Measurements from ENCODE around the gene HLA-B. TPM values are rescaled to one million over a fixed set of nuclear protein-coding genes. Genes with fewer than 3 reads are reported as not detected.
"Not testable (repeated sequence)": the region's sequence is repeated elsewhere in the genome, so short reads cannot be mapped to it uniquely, and the experiment has no call there.

HLA-B gene
- total and polyA plus RNA-seq, 3 experiments from 2014 or later = 3,705 to 8,337 (median 3,812) TPM

- no peak overlapping the region for H3K4me3 ChIP-seq (ENCODE audit: low read length)
- peak overlapping the region in 2 of 8 donors; percentile 29 to 76 for H3K27ac Mint-ChIP-seq
- ChIA-PET CTCF (interaction anchor here (1.5 to 2.5 kb wide), 2 partner anchors 46 to 48 kb away, joined by 8 read pairs; no protein-coding TSS in a partner anchor), POLR2A (no interaction called here)
- H3K27me3 Mint-ChIP-seq = no peaks in the 10 kb centered on the region
- no peaks in the 10 kb centered on the region for H3K27me3 ChIP-seq (ENCODE audit: insufficient read depth, low read length, poor library complexity, severe bottlenecking)
- peak overlapping the region in 1 of 7 donors; percentile 24 for H3K4me3 Mint-ChIP-seq
- H3K9me3 ChIP-seq (ENCODE audit: low read length) = no peaks in the 10 kb centered on the region
- H3K27ac ChIP-seq (ENCODE audit: low read depth, low read length) = no peak overlapping the region
- H3K4me1 ChIP-seq (ENCODE audit: insufficient read depth, low read length) = peaks cover 18% of the 10 kb centered on the region
- H3K9me3 Mint-ChIP-seq = no peaks in the 10 kb centered on the region
- peaks cover 24 to 40% (median 25%) of the 10 kb centered on the region in 3 donors for H3K4me1 Mint-ChIP-seq
- DNase-seq = no peak
- H3K36me3 ChIP-seq (ENCODE audit: insufficient read depth, low read length) = no peaks in the 10 kb centered on the region
- H3K36me3 Mint-ChIP-seq = peaks cover 4 to 24% (median 6%) of the 10 kb centered on the region in 3 donors
Measured at GRCh38 chr6:31394381-31394780, 37.4 kb upstream of the HLA-B start.

- Mint-ChIP-seq H3K27ac (peak overlapping the region in 4 of 8 donors; percentile 22 to 67 (median 45)), H3K9me3 (no peaks in the 10 kb centered on the region), H3K4me3 (no peak overlapping the region), H3K4me1 (peaks cover 20 to 37% (median 21%) of the 10 kb centered on the region in 3 donors), H3K36me3 (peaks cover 4 to 24% (median 6%) of the 10 kb centered on the region in 3 donors), H3K27me3 (no peaks in the 10 kb centered on the region)
- POLR2A ChIA-PET = no interaction called here
- no peak overlapping the region for H3K4me3 ChIP-seq (ENCODE audit: low read length)
- H3K27me3 ChIP-seq (ENCODE audit: insufficient read depth, low read length, poor library complexity, severe bottlenecking) = no peaks in the 10 kb centered on the region
- H3K9me3 ChIP-seq (ENCODE audit: low read length) = no peaks in the 10 kb centered on the region
- CTCF ChIA-PET = interaction anchor here (2.5 kb wide), 1 partner anchor 47 kb away, joined by 8 read pairs; no protein-coding TSS in a partner anchor
- H3K27ac ChIP-seq (ENCODE audit: low read depth, low read length) = no peak overlapping the region
- H3K4me1 ChIP-seq (ENCODE audit: insufficient read depth, low read length) = peaks cover 15% of the 10 kb centered on the region
- no peaks in the 10 kb centered on the region for H3K36me3 ChIP-seq (ENCODE audit: insufficient read depth, low read length)
- no peak for DNase-seq
Measured at GRCh38 chr6:31393932-31394331, 37.0 kb upstream of the HLA-B start.

- H3K9me3 Mint-ChIP-seq; H3K27me3 ChIP-seq (ENCODE audit: insufficient read depth, low read length, poor library complexity, severe bottlenecking); H3K27ac ChIP-seq (ENCODE audit: low read depth, low read length); DNase-seq; CTCF ChIA-PET; POLR2A ChIA-PET; H3K36me3 ChIP-seq (ENCODE audit: insufficient read depth, low read length); H3K4me1 Mint-ChIP-seq; H3K4me3 Mint-ChIP-seq; H3K9me3 ChIP-seq (ENCODE audit: low read length); H3K4me1 ChIP-seq (ENCODE audit: insufficient read depth, low read length); H3K4me3 ChIP-seq (ENCODE audit: low read length); H3K27me3 Mint-ChIP-seq; H3K27ac Mint-ChIP-seq: not testable (repeated sequence)
- peaks cover 4 to 14% (median 6%) of the 10 kb centered on the region in 3 donors for H3K36me3 Mint-ChIP-seq
Measured at GRCh38 chr6:31389802-31390132, 32.8 kb upstream of the HLA-B start.

GRCh38 chr6:31388916-31389801 lies 32.2 kb upstream of the HLA-B start:
- H3K36me3 ChIP-seq (ENCODE audit: insufficient read depth, low read length); CTCF ChIA-PET; H3K27ac ChIP-seq (ENCODE audit: low read depth, low read length); H3K27ac Mint-ChIP-seq; H3K4me3 Mint-ChIP-seq; H3K4me3 ChIP-seq (ENCODE audit: low read length); H3K9me3 Mint-ChIP-seq; H3K27me3 Mint-ChIP-seq; H3K9me3 ChIP-seq (ENCODE audit: low read length); POLR2A ChIA-PET; DNase-seq; H3K4me1 ChIP-seq (ENCODE audit: insufficient read depth, low read length); H3K4me1 Mint-ChIP-seq; H3K36me3 Mint-ChIP-seq; H3K27me3 ChIP-seq (ENCODE audit: insufficient read depth, low read length, poor library complexity, severe bottlenecking): not testable (repeated sequence)

- POLR2A ChIA-PET = no interaction called here
- H3K27ac Mint-ChIP-seq = no peak overlapping the region
- H3K4me1 Mint-ChIP-seq = no peaks in the 10 kb centered on the region
- H3K4me3 ChIP-seq (ENCODE audit: low read length) = no peak overlapping the region
- CTCF ChIA-PET = no interaction called here
- no peak overlapping the region for H3K4me3 Mint-ChIP-seq
- H3K36me3 Mint-ChIP-seq = no peaks in the 10 kb centered on the region
- H3K27me3 ChIP-seq (ENCODE audit: insufficient read depth, low read length, poor library complexity, severe bottlenecking) = no peaks in the 10 kb centered on the region
- no peaks in the 10 kb centered on the region for H3K9me3 Mint-ChIP-seq
- no peaks in the 10 kb centered on the region for H3K4me1 ChIP-seq (ENCODE audit: insufficient read depth, low read length)
- peaks cover 0 to 5% of the 10 kb centered on the region in 2 donors for H3K27me3 Mint-ChIP-seq
- no peaks in the 10 kb centered on the region for H3K9me3 ChIP-seq (ENCODE audit: low read length)
- no peaks in the 10 kb centered on the region for H3K36me3 ChIP-seq (ENCODE audit: insufficient read depth, low read length)
- H3K27ac ChIP-seq (ENCODE audit: low read depth, low read length) = no peak overlapping the region
- no peak for DNase-seq
Measured at GRCh38 chr6:31386977-31387376, 30.0 kb upstream of the HLA-B start.

GRCh38 chr6:31386099-31386498 lies 29.1 kb upstream of the HLA-B start:
- Mint-ChIP-seq H3K27me3 (peaks cover under 1 to 8% of the 10 kb centered on the region in 2 donors), H3K27ac (no peak overlapping the region), H3K4me1 (no peaks in the 10 kb centered on the region), H3K4me3 (no peak overlapping the region), H3K36me3 (no peaks in the 10 kb centered on the region), H3K9me3 (no peaks in the 10 kb centered on the region)
- H3K27ac ChIP-seq (ENCODE audit: low read depth, low read length) = no peak overlapping the region
- ChIA-PET CTCF (no interaction called here), POLR2A (no interaction called here)
- no peaks in the 10 kb centered on the region for H3K27me3 ChIP-seq (ENCODE audit: insufficient read depth, low read length, poor library complexity, severe bottlenecking)
- no peaks in the 10 kb centered on the region for H3K36me3 ChIP-seq (ENCODE audit: insufficient read depth, low read length)
- H3K4me1 ChIP-seq (ENCODE audit: insufficient read depth, low read length) = no peaks in the 10 kb centered on the region
- no peak for DNase-seq
- H3K4me3 ChIP-seq (ENCODE audit: low read length) = no peak overlapping the region
- H3K9me3 ChIP-seq (ENCODE audit: low read length) = no peaks in the 10 kb centered on the region

GRCh38 chr6:31385041-31385440 lies 28.1 kb upstream of the HLA-B start:
- no peaks in the 10 kb centered on the region for H3K4me1 Mint-ChIP-seq
- H3K9me3 Mint-ChIP-seq = no peaks in the 10 kb centered on the region
- ChIA-PET POLR2A (no interaction called here), CTCF (no interaction called here)
- Histone ChIP-seq H3K27me3 (ENCODE audit: insufficient read depth, low read length, poor library complexity, severe bottlenecking) (no peaks in the 10 kb centered on the region), H3K4me1 (ENCODE audit: insufficient read depth, low read length) (no peaks in the 10 kb centered on the region), H3K36me3 (ENCODE audit: insufficient read depth, low read length) (no peaks in the 10 kb centered on the region), H3K27ac (ENCODE audit: low read depth, low read length) (no peak overlapping the region), H3K9me3 (ENCODE audit: low read length) (no peaks in the 10 kb centered on the region), H3K4me3 (ENCODE audit: low read length) (no peak overlapping the region)
- H3K27ac Mint-ChIP-seq = no peak overlapping the region
- H3K27me3 Mint-ChIP-seq = peaks cover 4 to 10% of the 10 kb centered on the region in 2 donors
- no peaks in the 10 kb centered on the region for H3K36me3 Mint-ChIP-seq
- DNase-seq = no peak
- H3K4me3 Mint-ChIP-seq = no peak overlapping the region

GRCh38 chr6:31383149-31383548 lies 26.2 kb upstream of the HLA-B start:
- no peaks in the 10 kb centered on the region for H3K9me3 ChIP-seq (ENCODE audit: low read length)
- Mint-ChIP-seq H3K4me3 (no peak overlapping the region), H3K27me3 (peaks cover 18 to 23% of the 10 kb centered on the region in 2 donors), H3K9me3 (no peaks in the 10 kb centered on the region), H3K4me1 (no peaks in the 10 kb centered on the region), H3K27ac (no peak overlapping the region), H3K36me3 (no peaks in the 10 kb centered on the region)
- ChIA-PET POLR2A (no interaction called here), CTCF (interaction anchor here (0.9 kb wide), 1 partner anchor 16 kb away, joined by 3 read pairs; no protein-coding TSS in a partner anchor)
- no peaks in the 10 kb centered on the region for H3K36me3 ChIP-seq (ENCODE audit: insufficient read depth, low read length)
- H3K4me1 ChIP-seq (ENCODE audit: insufficient read depth, low read length) = no peaks in the 10 kb centered on the region
- no peaks in the 10 kb centered on the region for H3K27me3 ChIP-seq (ENCODE audit: insufficient read depth, low read length, poor library complexity, severe bottlenecking)
- DNase-seq = no peak
- H3K27ac ChIP-seq (ENCODE audit: low read depth, low read length) = no peak overlapping the region
- no peak overlapping the region for H3K4me3 ChIP-seq (ENCODE audit: low read length)
